HG03457 (cell line): ENCODE measurements around the gene SUN1.
"Not testable (repeated sequence)": the region's sequence is repeated elsewhere in the genome, so short reads cannot be mapped to it uniquely, and the experiment has no call there.

ENCODE experiments used
- ATAC-seq: cut with Tn5 transposase; IDR thresholded peaks from one replicate; pipeline ENCODE4 v1.9.1; 2021; ENCODE audit warnings: moderate number of reproducible peaks; ENCODE audit not compliant: unreplicated experiment

The SUN1 gene

DNA sequence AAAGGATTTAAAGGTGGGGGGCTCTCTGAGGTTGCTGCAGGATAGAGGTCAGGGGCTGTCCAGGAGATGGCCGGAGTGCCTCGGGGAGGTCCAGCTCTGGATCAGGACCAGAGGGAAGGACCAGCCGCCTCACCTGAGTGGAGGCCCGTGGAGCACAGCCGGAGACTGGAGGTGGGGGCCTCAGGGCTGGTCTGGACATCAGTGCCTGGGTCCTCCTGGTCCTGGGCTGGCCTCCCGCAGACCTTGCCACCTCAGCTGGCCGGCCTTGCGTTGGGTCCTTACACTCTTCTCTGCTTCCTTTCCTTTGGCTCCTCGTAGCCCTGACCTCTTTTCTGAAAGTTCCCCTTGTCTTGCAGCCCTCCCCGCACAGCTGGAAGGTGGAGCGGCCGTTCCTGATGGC is 2.0 kb downstream of the SUN1 start:
- ATAC-seq, result no peak

DNA sequence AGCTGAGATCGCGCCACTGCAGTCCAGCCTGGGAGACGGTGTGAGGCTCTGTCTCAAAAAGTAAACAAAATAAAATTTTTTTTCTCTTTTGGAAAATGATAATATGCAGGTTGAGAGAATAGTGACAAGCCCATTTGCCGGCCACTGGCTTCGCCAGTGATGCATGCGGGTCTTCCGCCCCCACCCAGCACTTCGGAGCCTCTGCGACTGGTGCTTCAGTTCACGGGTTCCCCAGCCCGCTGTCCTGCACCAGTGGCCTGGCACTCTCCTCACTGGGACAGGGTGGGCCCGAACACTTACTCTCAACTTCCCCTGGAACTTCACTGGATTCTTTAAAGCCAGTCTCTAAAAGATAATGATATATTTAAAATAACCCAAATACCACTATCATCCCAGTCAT is 2.7 kb downstream of the SUN1 start:
- no peak for ATAC-seq

DNA sequence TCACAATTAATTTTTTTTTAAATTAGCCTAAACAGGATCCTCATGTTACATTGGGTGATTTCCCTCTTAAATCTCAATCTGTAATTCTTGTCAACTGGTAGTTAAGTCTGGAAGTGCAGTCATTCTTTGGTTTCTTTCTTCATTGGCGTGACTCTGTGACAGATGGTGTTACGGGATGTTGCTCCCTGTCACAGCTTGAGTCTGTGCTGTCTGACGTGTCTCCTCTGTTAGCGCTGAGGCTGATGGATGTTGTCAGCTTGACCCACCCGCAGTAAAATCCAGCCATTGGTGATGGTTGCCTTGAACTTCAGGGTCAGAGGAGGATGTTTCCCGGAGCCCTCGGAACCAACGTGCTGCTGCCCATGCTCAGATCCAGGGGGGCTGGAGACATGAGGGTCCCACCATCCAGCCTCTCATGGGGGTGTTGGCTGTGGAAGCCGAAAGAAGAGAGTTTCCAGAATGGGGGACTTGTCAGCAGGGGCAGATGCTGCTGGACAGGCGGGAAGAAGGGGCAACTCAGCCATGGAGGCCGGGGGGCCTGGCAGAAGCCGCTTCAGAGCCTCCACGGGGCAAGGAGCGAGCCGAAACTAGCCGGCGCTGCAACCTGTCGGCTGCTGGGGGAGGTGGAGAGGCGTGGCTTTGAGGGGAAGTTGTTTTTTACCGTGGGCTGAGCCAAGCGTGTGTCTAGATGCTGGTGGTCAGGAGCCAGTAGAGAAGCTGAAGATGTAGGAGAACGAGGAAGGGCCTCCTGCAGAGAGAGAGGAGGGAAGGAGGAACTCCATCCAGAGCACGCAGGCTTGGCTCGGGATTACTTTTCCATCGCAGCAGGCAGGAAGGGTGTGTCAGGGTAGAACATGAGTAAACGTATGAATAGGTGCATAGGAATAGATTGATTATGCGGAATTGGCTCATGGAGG is 3.5 kb downstream of the SUN1 start:
- no peak for ATAC-seq

DNA sequence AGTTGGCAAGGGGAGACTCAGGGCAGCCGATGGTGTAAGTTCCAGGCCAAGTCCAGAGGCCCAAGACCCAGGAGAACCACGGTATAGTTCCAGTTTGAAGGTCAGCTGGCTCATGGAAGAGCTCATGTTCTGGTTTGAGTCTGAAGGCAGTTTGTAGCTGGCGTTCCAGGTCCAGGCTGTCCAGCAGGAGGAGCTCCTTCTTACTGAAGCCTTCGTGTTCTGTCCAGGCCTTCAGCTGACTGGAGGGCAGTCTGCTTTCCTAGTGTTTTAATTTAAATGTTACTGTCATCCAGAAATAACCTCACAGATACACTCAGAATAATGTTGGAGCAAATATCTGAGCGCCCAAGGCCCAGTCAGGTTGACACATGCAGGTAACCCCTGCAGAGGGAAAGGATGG is 4.2 kb downstream of the SUN1 start:
- ATAC-seq, result no peak

DNA sequence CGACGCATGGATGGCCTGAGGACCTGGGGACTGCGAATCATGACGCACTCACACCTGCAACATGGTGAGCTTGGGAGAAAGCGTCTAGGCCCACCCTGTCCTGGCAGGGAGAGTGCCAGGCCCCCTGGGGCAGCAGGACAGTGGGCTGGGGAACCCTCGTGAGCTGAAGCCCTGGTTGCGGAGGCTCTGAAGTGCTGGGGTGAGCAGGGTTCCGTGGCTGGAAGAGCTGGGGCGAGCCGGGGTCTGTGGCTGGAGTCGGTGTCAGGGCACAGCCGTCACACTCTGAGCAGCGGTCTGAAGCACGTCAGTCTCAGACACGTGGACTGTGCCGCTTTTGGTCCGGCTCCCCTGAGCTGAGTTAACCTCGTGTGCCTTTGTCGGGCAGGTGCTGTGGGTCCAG is 4.7 kb downstream of the SUN1 start:
- no peak for ATAC-seq

DNA sequence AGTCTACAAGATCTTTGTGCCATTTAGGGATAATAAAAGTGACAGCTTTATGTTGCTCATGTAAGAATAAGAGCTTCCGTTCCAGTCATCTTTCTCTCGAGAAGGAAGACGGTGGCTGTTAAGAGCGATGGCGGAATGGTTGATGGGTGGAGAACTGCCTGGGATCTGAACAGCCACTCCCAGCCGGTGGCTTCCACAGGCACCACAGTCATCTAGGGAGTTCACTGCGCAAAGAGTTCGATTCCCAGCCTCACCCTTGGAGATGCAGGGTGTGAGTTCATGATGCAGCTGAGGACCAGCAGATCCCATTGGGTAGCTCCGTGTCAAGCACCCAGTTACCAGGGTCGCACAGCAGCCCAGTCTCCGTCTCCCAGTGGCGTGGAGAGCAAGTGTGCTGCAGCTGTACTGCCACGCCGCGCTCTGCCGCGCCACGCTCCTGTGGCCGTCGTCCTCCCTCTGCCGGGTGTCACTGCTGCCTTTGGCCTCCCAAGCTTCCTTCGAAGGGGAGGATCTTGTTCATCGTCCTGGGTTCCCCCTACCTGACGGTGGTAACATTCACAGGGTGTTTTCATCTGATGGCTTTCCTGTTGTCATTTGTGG is 7.8 kb downstream of the SUN1 start:
- no peak for ATAC-seq

DNA sequence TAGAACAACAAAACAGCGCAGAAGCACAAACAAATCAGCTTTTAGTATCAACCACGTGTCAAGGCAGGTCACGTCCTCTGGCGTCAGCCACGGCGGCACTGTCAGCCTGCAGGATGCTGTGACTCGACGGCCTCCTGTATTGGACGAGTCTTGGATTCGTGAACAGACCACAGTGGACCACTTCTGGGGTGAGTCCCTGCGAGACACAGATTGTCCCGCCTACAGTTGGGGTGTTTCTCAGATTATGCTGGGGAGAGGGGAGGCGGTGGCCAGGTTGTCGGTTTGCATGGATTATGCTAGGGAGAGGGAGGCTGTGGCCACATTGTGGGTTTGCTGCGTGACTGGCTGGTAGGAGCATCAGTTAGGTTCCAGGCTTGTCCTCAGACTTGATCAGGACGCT is 9.7 kb downstream of the SUN1 start:
- ATAC-seq, result no peak

DNA sequence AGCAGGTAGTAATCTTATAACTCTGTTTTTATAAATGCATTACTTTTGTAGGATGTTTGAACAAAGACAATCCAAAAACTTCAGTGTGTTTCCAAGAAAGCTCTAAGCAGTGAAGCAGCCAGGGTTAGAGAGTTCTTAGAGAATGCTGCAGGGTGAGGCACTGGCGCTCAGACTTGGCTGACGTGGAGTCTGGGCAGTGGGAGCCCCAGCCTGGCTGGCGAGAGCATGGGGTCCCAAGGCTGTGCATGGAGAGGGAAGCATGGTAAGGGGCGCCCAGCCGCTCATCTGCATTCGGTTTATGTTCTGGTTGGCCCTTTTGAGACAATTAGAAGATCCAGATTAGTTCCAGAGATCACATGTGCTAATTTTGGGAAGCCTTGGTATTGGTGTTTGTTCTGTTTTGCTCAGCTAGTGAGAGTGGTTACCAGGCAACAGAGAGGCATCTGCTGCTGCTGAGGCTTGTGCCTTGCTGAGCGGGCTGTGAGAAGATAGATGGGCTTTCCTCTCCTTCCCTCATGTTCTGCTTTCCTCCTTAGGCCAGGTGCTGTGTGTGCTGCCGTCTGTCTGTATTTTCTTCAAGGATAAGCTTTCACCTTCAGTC is 10.3 kb downstream of the SUN1 start:
- ATAC-seq, result no peak

DNA sequence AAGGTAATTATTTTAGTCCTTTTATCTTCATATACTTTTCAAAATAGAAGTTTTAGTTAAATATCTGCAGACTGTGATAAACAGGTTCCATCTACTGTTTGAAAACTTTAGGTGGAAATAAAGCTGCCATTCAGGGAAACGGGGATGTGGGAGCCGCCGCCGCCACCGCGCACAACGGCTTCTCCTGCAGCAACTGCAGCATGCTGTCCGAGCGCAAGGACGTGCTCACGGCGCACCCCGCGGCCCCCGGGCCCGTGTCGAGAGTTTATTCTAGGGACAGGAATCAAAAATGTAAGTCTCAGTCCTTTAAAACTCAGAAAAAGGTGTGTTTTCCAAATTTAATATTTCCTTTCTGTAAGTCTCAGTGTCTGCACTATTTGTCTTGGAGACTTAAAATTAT is 11.0 kb downstream of the SUN1 start:
- no peak for ATAC-seq

DNA sequence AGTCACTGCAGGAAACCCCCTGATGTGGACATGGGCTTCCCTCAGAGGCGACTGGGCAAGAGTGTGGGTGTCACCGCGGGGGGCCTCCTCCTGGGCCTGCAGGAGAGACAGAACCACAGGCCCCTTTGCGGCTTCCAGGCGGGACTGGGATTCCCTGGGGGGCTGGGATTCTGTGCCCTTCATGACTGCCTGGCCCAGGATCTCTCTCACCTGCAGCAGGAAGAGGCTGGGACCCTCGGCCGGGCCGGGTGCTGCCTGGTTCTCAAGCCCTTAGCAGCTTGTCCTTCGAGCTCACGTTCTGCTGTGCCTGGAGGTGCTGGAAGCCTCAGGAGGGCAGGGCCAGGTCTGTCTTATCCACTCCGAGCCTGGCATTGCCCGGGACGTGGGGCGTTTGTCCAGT is 11.8 kb downstream of the SUN1 start:
- ATAC-seq, result no peak

DNA sequence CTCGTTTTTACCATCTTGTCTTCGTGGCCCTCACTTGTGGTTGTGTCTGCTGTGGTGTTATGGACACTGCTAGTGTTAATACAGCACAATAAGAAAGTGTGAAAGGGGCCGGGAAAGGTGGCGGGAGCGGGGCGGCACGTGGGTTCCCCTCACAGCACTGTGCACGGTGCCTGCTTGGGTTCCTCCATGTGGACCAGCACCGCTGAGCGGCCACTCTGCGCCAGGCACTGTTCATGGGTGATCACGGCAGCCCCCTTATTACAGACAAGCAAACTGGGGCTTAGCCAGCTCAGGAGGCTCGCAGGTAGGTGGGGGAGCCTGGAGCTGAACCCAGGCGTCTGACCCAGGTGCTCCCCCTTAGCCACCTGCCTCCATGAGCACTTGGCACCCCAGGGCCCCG is 12.2 kb downstream of the SUN1 start:
- no peak for ATAC-seq

DNA sequence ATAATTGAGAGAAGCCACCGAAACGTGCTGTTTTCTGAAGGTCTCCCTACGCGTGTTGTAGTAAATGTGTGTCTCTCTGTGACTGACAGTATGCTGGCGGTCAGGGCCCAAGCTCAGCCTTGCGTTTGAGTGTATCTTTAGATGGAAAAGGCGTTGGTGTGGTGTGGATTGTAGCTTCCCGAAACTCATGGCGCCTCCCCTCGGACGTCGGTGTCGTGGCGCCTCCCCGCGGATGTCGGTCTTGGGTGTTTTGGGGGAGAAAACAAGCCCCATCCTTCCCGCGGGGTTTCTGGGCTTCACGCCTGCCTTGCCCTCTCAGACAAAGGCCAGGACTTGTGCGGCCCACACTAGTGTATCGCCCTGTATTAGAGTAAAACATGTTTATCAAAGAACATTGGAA is 12.8 kb downstream of the SUN1 start:
- ATAC-seq, result no peak

DNA sequence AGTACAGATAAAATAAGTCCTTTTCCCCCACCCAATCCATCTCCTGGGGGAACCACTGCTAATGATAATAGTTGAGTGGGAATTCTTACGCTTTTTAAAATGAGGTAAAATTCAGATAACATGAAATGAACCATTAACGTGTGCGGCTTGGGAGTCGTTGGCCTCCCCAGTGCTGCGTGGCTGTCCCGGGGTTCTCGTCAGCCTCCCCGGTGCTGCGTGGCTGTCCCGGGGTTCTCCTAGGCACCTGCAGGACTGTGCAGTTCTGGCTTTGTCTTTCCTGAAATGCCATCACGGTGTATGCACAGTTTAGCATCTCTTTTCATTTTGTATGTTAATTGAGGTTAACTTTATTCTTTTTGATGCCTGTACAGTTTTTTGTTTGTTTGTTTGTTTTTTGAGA is 13.5 kb downstream of the SUN1 start:
- no peak for ATAC-seq

DNA sequence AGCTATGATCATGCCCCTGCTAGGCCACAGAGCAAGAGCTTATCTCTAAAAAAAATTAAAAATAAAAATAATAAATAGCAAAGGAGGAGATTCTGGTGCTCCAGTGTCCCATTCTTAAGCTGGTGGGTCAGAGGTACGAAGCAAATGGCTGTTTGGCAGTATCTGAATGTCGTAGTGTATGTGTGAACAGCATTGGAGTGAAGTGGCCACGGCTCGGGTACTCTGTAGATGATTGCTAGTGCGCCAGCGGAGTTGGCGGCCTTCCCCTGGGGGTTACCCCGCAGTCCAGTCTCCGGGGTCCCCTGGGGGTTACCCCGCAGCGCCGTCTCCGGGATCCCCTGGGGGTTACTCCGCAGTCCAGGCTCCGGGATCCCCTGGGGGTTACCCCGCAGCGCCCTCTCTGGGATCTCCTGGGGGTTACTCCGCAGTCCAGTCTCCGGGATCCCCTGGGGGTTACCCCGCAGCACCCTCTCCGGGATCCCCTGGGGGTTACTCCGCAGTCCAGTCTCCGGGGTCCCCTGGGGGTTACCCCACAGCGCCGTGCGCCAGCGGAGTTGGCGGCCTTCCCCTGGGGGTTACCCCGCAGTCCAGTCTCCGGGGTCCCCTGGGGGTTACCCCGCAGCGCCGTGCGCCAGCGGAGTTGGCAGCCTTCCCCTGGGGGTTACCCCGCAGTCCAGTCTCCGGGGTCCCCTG is 14.8 kb downstream of the SUN1 start:
- ATAC-seq, result not testable (repeated sequence)

DNA sequence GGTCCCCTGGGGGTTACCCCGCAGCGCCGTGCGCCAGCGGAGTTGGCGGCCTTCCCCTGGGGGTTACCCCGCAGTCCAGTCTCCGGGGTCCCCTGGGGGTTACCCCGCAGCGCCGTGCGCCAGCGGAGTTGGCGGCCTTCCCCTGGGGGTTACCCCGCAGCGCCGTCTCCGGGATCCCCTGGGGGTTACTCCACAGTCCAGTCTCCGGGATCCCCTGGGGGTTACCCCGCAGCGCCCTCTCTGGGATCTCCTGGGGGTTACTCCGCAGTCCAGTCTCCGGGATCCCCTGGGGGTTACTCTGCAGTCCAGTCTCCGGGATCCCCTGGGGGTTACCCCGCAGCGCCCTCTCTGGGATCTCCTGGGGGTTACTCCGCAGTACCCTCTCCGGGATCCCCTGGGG is 15.5 kb downstream of the SUN1 start:
- ATAC-seq, result not testable (repeated sequence)

DNA sequence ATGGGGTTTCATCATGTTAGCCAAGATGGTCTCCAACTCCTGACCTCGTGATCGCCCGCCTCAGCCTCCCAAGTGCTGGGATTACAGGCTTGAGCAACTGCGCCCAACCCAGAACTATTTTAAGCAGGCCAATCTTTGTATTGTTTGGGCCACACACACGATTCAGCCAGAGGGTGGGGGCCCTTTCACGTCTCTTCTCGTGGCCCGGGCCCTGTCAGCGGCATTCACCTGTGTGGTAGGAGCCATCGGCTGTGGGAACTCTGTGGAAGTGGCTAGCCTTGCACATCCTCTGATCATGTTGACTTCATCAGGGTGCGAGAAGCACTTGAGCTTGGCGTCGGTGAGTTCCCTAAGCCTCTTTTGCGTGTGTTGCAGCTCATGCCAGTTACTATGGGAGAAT is 16.9 kb downstream of the SUN1 start:
- no peak for ATAC-seq

DNA sequence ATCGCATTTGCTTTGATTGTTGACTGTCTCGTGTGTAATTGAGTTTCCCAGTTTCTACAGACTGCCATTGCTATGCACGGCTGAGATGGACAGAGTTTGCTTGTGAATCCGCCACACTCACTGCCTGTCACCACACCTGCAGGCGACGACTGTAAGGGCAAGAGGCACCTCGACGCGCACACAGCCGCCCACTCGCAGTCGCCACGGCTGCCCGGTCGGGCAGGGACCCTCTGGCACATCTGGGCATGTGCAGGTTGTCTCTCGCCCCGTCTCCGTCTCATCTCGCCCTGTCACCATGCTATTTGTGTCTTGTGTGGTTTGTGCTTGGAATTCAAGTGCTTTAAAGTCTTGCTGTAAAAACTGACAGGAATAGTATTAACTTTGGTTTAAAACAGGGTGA is 17.5 kb downstream of the SUN1 start:
- no peak for ATAC-seq

DNA sequence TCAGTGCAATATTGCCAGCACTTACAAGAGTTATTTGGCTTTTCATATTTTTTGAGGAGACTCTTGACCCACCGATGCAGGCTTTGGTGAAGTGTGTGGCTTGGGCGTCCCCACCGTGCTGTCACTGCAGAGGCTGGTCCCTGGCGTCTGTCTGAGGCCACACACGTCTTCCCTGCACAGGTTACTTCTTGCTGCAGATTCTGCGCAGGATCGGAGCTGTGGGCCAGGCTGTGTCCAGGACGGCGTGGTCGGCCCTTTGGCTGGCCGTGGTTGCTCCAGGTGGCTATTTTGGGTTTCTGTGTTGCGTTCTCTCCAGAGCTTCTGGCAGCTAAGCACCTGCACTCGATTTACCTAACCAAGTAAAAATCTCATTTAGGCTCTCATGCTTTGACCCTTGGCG is 18.9 kb downstream of the SUN1 start:
- ATAC-seq, result no peak

DNA sequence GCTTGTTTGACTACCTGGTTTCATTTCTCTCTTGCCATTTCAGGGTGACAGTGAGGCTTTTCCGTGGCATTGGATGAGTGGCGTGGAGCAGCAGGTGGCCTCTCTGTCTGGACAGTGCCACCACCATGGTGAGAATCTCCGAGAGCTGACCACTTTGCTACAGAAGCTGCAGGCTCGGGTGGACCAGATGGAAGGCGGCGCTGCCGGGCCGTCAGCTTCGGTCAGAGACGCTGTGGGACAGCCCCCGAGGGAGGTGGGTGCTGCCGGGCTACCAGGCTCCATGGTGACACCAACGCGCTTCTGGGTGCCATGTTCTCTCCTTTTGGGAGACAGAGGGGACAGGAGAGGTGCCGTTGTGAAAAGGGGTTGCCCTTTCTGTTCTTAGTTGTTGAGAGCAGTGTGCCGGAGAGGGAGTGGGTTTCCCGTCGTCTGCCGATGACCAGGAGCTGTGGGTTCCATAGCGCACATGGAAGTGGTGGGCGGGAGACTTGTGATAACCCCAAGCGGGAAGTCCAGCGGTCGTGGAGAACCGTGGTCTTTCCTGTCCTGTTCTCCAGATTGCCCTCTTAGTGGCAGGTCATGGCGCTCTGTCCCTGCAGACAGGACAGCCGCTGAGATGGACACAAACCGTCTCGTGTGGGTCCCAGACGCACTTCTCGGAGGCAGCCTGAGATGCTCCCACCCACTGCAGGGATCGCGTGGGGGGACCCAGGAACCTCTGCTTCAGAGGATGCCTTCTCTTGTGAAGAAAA is 21.3 kb downstream of the SUN1 start:
- ATAC-seq, result no peak

DNA sequence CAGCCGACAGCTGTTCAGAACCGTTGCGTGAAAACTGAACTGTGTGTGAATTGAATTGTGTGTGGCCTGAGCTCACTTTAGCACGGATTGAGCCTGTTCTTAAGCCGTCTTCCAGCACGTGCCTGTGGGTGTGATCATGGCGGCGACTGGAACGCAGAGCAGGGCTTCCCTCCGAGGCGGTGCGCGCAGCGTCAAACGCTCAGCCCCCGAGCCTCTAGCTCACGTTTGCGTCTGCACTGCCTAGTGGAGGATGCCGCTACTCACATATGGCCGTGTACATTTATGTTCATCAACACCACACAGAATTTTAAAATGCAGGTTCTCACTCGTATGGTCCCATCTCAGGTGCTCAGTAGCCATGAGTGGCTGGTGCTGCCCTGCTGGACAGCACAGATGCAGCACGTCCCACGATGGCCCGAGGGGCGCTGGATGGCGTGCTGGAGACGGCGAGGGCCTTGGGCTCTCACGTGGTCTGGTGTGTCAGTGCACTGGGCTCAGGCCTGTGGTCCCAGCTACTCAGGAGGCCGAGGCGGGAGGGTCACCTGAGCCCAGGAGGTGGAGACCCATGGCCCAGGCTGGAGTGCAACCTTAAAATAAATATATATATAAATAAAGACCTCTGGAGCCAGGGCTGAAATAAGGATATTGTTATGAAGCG is 22.0 kb downstream of the SUN1 start:
- ATAC-seq, result no peak
